ENCODE measurements around the gene HCFC2.

DNA sequence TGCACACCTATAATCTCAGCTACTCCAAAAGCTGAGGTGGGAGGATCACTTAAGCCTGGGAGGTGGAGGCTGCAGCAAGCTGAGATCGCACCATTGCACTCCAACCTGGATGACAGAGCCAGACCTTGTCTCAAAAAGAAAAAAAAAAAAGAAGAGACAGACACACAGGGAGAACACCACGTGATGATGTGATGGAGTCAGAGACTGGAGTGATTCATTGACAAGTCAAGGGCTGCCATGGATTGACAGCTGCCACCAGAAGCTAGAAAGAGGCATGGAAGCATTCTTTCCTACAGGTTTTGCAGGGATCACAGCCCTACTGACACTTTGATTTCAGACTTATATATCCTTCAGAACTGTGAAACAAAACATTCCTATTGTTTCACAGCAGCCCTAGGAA is 3.5 kb upstream of the HCFC2 start:
- TF ChIP-seq NFE2L1 (tag; IDR thresholded peaks at IDR 0.05; ENCODE audit: borderline replicate concordance, low read depth): no peak
- TF ChIP-seq RBM39 (optimal IDR thresholded peaks at IDR 0.05; ENCODE audit: low read depth, low read length): no peak
- TF ChIP-seq, protein P1, sequence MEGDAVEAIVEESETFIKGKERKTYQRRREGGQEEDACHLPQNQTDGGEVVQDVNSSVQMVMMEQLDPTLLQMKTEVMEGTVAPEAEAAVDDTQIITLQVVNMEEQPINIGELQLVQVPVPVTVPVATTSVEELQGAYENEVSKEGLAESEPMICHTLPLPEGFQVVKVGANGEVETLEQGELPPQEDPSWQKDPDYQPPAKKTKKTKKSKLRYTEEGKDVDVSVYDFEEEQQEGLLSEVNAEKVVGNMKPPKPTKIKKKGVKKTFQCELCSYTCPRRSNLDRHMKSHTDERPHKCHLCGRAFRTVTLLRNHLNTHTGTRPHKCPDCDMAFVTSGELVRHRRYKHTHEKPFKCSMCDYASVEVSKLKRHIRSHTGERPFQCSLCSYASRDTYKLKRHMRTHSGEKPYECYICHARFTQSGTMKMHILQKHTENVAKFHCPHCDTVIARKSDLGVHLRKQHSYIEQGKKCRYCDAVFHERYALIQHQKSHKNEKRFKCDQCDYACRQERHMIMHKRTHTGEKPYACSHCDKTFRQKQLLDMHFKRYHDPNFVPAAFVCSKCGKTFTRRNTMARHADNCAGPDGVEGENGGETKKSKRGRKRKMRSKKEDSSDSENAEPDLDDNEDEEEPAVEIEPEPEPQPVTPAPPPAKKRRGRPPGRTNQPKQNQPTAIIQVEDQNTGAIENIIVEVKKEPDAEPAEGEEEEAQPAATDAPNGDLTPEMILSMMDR (IDR thresholded peaks at IDR 0.05 in 2 of 3, conservative IDR thresholded peaks at IDR 0.05 in 1 of 3; ENCODE audit: insufficient read depth in 2 of 3, low read depth in 1 of 3, low read length in 3 of 3): no peak
- no peak for TF ChIP-seq RBM22 (IDR thresholded peaks at IDR 0.05; ENCODE audit: low read depth, low read length, poor library complexity, severe bottlenecking)
- TF ChIP-seq SMAD1 (IDR thresholded peaks at IDR 0.05; ENCODE audit: low read depth, low read length, partially characterized antibody): no peak
- TF ChIP-seq KDM1A (IDR thresholded peaks at IDR 0.05): no peak
- TF ChIP-seq EP300 (IDR thresholded peaks at IDR 0.05; ENCODE audit: low read length): no peak
- peak; percentile 50; the same call in 1 of the 2 replicates for TF ChIP-seq TOE1 (IDR thresholded peaks at IDR 0.05; ENCODE audit: borderline replicate concordance)
- TF ChIP-seq TOE1 (CRISPR knock-in tag; IDR thresholded peaks at IDR 0.05; ENCODE audit: borderline replicate concordance, low read depth): no peak
- no peak for TF ChIP-seq SAFB (IDR thresholded peaks at IDR 0.05; ENCODE audit: borderline replicate concordance, low read depth, low read length)
- TF ChIP-seq CHD4 (IDR thresholded peaks at IDR 0.05; ENCODE audit: insufficient read depth, insufficient replicate concordance, low read depth, low read length, poor library complexity, severe bottlenecking): no peak
- TF ChIP-seq BACH1 (tag; IDR thresholded peaks at IDR 0.05): no peak
- TF ChIP-seq, protein P2, sequence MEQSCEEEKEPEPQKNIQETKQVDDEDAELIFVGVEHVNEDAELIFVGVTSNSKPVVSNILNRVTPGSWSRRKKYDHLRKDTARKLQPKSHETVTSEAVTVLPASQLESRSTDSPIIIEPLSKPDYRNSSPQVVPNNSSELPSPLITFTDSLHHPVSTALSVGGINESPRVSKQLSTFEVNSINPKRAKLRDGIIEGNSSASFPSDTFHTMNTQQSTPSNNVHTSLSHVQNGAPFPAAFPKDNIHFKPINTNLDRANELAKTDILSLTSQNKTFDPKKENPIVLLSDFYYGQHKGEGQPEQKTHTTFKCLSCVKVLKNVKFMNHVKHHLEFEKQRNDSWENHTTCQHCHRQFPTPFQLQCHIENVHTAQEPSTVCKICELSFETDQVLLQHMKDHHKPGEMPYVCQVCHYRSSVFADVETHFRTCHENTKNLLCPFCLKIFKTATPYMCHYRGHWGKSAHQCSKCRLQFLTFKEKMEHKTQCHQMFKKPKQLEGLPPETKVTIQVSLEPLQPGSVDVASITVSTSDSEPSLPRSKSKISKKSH (CRISPR knock-in tag; IDR thresholded peaks at IDR 0.05): no peak
- TF ChIP-seq TCF3 (CRISPR knock-in tag; IDR thresholded peaks at IDR 0.05): no peak
- TF ChIP-seq SRSF3 (IDR thresholded peaks at IDR 0.05; ENCODE audit: insufficient read depth, low read length): no peak
